NCI-H1436 (cell line): ENCODE results near the gene CDHR3.
"Not testable (repeated sequence)": the region's sequence is repeated elsewhere in the genome, so short reads cannot be mapped to it uniquely, and the experiment has no call there.

ENCODE experiments used
- DNase-seq: peaks from one replicate; lab custom pipeline; 2025; lab: John Stamatoyannopoulos, UW

The CDHR3 gene

DNA sequence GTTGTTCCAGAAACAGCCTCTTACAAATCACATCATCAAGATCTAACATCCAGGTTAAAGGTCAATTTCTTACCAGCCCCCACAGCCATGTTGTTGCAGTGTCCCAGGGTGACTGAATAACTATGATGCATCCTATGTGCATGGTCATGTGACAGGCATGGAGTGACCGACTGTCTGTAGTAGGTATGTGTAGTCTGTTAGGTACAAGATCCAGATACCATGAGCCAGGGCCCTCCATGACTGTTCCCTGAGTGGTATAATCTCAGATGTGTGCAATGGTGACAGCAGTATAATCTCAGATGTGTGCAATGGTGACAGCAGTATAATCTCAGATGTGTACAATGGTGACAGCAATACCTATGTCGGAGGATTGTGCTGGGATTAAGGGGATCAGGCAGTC is 8.8 kb downstream of the CDHR3 start:
- no peak for DNase-seq

DNA sequence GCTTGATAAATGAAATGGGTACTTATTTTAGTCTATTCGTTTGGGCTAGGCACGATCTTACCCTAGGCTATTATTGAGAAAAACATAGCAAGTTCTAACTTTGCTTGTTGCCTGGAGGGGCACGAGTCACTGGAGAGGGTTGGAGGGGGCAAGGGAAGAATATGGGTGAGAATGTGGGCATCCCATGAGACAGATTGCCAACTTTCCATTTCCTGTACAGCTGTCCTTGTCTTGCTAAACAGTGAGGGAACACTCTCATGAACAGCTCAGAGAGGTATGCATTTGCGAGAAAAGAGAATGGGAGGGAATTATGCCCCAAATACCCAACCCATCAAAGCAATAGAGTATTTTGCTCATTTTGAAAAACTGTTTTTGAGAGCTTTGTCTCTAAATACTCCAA is 9.2 kb downstream of the CDHR3 start:
- no peak for DNase-seq

DNA sequence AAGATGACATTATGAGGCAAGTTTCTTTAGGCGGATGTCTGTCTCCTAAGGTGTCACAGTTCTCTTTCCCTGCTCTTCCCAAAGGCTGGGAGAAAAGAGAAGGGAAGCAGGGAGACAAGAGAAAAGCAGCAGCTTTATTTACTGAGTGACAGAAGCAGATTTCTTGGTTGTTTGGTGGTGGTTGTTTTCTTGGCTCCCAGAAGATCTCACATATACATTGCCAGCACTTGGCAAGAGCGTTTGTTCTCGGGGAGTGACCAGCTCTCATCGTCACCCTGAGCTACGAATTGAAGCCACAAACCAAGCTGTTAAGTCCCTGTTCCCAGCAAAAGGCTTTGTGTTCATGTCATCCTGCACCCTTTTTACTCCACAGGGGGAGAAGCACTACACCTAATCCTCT is 11.4 kb downstream of the CDHR3 start:
- no peak for DNase-seq

DNA sequence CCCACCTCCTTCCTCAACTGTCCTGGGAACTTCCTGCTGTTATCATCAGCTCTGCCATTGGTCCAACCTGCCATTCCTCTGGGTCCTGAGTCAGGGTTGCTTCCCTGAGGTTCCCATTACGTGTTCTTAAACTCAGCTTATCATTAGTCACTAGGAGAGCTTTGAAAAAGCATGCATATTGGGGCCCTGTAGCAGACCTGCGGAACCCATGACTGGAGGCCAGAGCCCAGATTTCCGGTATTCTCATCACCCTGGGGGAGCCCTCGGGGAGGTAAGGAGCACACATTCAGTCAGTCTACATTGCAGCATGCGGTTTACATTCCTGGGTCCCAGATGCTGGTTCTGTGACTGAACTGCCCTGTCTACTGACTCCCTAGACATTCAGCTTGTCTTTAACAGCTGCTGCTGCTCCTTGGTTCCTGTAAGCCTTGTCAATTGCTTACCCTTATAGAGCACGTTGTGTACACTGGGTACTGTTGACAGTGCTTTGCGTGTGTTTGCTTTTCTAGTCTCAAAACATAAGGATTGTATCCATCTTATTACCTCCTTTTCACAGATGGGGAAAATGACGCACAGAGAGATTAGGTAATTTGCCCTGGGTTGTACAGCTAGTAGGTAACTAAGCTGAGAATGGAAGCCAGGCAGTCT is 12.8 kb downstream of the CDHR3 start:
- DNase-seq, result peak; percentile 40

DNA sequence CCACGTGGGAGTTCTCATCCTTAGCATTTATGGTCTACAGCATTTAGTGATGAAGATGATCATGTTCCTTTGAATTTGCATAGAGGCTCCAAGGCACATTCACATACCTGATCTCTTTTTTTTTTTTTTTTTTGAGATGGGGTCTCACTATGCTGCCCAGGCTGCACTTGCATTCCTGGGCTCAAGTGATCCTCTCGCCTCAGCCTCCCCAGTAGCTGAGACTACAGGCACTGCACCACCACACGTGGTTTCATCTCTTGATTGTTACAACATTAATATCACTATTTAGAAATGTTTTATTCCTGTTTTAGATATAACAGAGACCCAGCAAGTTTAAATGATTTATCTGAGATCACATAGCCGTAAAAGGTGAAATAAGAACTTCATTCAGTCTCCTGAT is 13.8 kb downstream of the CDHR3 start:
- no peak for DNase-seq

DNA sequence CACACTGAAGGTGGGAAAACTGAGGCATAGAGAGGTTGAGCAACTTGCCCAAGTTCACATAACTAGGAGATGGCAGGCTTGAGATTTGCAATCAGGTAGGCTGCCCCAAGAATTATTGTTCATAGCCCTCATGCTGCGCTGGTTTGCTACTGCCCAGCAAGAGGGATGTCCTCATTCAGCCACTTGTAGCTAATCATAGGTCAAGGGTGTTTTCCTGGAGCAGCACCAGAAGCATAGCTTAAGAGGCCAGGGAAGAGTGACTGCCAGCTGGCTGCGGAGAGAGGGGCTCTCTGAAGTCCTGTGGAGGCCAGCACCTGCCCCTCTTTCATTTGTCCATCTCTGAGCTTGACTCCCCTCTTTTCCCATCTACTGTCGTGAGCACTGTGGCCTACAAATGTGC is 15.0 kb downstream of the CDHR3 start:
- DNase-seq, result no peak

DNA sequence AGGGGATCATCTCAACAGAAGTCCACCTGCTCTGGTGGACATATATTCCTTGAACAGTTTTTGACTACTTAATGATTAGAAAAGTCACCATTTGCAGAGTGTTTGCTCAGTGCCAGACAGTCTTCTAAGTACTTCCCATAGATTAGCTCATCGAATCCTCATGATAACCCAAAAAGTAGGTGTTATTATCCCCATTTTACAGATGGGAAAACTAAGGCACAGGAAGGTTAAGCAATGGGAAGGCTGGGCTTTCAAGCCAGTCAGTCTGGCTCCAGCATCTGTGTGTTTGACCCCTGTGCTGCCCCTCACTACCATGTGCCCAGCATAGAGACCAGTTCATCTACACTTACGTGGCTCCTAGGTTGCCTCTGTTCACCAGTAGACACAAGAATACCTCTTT is 15.9 kb downstream of the CDHR3 start:
- no peak for DNase-seq

DNA sequence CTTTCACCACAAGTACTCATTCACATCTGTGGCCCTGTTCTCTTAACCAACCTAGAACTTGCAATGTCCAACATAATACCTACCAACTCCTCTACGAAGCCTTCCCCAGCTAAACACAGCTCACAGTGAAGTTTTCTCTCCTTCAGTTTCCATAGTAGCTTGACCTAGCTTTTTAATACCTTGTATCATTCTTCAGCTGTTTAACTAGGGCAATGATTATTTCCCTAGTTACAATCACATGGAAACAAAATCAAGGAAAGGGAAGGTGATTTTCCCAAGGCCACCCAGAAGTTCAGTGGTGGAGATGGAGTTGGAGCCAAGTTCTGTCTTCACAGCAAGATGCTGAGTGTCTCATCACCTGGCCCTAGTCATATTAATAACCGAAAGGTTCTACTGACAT is 16.3 kb downstream of the CDHR3 start:
- no peak for DNase-seq

DNA sequence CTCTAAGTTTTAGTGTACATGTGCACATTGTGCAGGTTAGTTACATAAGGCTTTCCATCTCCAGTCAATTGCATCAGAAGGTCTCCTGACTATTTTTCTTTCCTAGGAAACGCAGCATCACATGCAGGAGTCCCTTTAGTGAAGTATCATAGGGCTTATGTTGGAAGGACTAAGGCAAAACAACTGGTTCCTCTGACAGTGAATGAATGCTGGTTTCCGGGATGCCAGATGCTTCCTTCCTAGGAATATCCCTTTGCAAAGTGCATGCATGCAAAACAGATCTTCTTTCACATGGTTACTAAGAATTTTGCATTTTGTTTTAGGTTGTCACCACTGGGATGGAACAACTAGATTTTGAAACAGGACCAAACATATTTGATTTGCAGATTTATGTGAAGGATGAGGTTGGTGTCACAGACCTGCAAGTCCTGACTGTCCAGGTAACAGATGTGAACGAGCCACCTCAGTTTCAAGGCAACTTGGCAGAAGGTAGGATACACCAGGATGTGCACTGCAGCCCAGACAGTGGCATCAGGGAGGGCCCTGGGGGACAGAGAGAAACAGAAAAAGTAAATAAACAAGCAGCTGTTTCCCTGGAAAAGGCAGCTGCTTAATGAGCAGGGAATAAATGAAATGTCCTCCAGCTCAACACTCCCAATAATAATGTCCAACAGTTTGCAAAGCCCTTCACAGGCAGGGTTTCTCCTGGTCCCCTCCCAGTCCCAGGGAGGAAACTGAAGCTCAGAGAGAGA is 17.8 kb downstream of the CDHR3 start:
- no peak for DNase-seq

DNA sequence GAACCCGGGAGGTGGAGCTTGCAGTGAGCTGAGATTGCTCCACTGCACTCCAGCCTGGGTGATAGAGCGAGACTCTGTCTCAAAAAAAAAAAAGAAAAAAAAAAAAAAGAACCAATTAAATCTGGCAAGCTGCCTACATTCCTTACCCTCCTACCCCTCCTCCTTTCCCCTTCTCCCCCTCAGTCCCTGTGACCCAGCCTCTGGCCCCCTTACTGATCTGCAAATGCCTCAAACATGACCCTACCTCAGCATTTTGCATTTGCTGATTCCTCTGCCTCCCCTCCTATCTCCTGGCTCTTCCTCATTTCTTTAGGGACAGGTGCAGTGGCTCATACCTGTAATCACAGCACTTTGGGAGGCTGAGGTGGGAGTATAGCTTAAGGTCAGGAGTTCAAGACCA is 19.3 kb downstream of the CDHR3 start:
- DNase-seq, result no peak

DNA sequence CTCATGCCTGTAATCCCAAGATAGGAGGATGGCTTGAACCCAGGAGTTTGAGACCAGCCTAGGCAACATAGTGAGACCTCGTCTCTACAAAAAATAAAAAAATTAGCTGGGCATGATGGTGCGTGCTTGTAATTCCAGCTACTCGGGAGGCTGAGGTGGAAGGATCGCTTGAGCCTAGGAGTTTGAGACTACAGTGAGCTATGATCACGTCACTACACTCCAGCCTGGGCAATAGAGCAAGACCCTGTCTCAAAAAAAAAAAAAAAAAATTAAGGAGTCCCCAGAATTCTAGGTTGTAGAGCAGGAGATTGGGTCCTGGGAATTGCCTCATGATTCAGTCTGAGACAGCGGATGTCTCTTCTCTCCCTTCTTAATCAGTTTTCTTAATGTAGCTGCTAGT is 21.7 kb downstream of the CDHR3 start:
- not testable (repeated sequence) for DNase-seq

DNA sequence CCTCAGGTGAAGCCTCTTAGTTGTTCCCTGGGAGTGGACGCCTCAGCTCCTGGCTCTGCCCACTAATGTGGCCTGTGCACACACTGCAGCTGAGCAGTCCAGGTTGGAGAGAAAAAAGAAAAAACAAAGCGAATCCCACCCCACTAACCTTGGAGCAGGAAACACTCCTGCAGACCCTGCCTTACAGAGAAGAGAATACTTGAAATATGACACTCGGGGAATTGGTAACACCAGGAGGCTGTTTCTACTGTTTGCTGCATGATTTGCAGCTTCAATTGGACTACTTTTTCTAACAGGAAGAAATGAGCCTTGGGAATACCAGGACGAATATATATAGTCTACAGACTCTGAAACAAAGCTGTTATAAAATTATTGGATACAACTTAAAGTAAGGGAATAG is 22.2 kb downstream of the CDHR3 start:
- DNase-seq, result no peak

DNA sequence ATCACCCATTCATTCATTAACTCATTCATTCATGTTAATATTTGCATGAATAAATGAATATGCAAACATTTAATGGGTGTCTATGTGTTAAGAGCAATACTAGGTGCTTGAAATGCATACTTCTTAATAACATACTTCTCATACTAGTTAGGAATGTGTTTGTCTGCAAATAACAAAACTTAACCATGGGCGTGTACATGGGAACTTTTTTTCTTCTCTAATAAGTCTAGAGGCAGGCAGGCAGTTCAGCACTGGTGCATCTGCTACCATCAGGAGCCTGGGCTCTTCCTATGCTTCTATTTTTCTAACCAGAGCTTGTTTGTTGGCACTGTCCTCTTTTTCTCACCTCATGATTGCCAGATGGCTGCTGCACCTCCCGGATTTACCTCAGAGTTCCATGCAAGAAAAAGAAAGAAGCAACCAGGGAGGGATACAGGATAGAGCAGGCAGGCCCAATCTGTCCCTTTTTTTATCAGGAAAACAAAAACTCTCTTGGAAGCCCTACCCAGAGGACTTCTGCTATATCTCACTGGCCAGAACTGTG is 22.7 kb downstream of the CDHR3 start:
- no peak for DNase-seq

DNA sequence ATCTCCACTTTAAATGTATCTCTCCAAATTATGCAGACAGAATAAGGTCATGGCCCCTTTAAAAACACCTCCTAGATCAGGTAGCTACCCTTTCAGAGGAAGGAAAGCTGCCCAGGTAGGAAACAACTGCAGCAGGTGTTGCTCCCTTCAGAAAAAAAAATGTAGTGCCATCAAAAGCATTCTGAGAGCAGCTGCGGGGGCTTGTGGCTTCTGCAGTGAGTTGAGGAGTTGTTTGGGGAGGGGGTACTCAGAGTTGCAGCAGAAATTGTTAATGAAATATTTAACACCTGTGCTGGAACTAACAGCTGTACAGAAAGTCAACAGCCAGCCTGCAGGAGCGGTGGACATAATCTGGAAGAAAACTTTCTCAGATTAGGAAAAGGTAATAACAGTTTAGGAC is 24.0 kb downstream of the CDHR3 start:
- no peak for DNase-seq

DNA sequence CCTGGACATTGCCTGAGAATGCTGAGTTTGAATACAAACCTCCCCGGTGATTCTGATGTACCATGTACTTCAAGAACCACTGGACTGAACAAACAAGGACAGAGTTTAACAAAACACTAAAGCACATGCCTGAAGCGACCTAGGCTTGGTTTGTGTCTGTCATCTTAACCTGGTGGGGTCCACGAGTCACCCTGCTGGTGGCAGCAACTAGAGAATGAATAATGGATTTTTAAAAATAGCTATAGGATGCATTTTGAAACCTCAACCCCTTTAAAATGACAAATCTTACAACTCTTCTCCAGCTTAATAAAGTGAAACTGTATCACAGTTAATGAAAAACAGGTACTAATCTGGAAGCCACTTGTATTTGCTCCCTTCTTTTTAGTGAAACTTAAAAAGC is 25.2 kb downstream of the CDHR3 start:
- DNase-seq, result no peak

DNA sequence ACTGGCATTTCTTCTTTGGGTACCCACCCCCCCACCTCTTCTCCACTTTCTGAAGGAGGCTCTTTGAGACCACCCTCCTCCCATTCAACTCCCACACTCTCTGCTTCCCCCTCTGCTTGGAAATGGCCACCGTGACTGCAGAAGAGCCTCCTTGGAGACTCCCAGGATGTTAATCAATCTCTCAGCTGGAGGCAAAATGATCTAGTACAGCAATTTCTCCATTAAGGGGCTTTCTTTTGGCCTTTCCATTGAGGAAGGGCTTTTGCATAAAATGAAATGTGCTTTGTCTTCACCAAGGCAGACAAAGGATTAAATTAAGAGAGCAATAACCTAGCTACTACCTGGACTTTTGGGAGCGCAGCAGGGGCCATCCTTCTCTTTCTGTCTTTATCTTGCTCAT is 26.1 kb downstream of the CDHR3 start:
- no peak for DNase-seq

DNA sequence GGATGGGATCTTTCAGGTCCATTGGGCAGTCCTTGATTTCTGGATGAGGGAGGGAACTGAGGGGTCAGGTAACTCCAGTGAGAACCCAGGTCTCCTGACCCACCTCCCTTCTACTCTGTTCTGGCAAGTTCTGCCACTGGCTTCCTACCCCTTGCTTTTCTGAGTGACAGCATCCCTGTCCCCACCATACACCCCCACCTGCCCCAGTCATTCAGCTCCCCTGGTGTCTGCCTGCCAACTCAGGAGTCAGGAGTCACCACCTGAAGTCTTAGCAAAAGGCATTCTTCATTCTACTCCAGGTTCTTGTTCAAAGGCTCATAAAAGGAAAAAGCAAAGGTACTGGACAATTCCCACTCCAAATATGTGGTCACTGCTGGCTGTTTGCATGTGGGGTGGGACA is 26.6 kb downstream of the CDHR3 start:
- no peak for DNase-seq

DNA sequence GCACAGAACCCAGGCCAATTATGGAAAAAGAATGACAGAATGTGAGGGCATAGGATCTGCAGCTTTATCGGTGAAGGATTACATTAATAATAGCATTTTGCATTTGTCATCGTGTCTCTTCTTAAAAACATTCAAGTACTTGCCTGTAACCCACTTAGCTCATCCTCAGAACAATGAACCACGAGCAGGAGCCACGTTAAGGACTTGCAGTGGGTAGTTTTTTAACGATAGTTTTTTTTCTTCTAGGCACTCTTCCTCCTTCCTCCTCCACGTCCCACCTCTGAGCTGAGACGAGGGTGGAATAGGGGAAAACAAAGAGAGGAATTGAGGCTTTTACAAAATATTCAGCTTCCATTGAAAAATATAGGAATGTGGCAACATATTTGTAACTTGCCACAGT is 27.1 kb downstream of the CDHR3 start:
- DNase-seq, result no peak

DNA sequence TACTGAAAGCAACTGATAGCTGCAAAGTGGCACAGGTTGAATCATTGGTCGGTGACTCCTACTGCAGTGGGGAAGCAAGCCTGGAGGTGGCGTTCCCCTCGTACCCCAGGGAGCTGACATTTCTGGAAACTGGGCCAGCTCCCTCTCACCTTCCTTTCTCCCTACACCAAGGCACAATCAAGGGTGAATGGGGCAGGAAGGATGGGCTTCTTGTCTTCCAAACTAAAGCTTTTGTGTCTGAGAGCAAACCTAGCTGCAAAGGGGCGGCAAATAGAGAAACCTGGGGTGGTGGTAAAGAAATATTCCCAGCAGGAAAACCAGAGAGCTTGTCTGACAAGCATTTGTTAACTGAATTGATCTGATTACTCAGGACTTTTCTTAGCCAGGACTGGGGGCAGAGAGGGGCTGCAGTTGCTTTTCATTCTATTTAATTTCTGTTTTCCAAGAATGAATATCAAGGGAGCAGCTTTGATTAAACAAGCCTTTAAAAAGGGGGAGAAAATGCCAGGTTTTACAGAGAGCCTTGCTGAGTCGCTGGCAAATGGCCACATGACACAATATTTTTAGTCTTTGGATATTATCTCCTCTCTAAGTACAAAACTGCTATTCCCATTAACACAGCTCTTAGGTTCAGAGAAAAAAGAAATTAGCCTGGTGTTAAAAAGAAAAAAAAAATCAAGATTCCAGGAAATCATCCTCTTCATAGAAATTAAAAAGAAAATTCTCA is 27.8 kb downstream of the CDHR3 start:
- DNase-seq, result no peak

DNA sequence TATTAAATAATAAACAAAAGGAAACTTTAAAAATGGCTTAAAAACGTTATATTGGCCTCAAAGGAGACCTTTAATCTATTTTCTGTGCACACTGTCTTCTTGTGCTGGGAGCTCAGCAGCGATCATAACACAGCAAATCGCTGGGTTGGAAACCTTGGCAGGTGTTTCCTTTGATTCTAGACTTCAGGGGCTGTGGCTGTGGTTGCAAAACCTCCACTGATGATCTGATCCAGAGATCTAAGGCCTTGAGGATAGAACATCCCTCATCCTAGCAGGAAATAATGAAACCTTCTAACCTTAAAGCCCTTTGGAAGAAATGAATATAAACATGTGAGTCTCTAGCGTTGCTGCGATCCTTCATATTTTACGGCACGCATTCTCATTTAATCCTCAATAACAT is 29.8 kb downstream of the CDHR3 start:
- no peak for DNase-seq

DNA sequence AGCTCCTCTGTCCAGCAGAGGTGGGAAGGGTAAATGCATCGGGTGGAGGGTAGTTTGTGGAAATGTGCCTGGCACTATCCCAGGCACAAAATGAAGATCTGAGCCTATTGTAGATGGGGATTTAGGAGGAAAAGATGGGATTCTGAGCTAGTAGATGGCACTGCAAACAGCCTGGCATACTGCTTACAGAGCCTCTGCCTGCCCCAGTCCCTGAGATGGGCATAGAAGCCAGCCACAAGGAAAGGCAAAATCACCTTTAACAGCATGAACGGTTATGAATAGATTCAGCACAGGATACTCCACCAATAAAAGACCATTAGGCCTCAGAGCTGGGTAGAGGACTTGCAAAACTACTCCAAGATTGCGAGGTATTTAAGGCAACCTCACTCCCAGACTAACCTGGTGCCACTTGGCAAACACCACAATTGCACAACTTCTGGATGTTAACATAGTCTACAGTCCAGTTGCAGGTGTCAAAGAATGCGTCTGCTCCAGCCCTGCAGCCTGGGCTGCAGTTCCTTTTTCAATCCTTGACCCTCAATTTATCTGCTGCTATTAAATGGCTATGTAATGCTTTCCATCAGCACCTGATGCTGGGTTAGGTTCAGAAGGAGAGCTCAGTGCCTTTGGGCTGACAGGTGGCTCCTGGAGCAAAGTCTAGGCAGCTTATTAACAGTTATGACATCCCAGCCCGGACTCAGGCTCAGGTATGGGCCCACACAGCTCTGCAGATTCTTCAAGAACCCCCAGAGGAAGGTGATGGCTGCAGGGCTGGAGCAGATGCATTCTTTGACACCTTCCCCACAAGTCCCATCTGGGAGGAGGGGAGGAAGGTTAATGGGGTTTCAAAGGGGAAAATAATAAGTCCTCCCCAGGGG is 34.0 kb downstream of the CDHR3 start:
- no peak for DNase-seq

DNA sequence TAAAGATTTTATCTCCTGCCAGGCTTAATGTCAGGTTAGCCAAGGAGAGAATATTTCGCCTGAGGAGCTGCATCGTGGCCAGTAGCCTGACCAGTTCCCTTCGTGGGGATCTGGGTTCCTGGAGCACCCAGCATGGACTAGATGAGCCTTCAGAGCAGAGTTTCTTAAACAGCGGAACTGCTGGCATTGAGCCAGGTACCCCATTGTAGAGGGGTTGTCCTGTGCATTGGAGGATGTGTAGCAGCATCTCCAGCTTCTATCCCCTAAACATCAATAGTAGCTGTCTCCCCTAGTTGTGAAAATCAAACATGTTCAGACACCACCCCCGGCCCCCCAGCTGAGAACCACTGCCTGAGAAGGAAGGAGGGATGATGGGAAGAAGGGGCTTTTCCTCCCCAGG is 36.2 kb downstream of the CDHR3 start:
- DNase-seq, result no peak
